Gastroesophageal sphincter (tissue), 3 donors: ENCODE results near the gene MEGF6.

Source experiments
- EP300 ChIP-seq: sonication (generic); formaldehyde crosslinking; IDR thresholded peaks from one replicate; pipeline ENCODE4 v1.6.1; 2017; ENCODE audit warnings: antibody characterized with exemption, mild to moderate bottlenecking
- POLR2A ChIP-seq, 2 donors: fragments of 450-650 bp; IDR thresholded peaks; one replicate each; pipeline ENCODE4 v1.6.1; 2017; ENCODE audit warnings: antibody characterized with exemption in 2 of 2, mild to moderate bottlenecking in 2 of 2, moderate library complexity in 1 of 2
- POLR2AphosphoS5 ChIP-seq: sonication (generic); formaldehyde crosslinking; IDR thresholded peaks from one replicate; pipeline ENCODE4 v1.6.1; 2017; ENCODE audit warnings: antibody characterized with exemption
- TF ChIP-seq, protein P1 (sequence below), 4 experiments: fragments of 200-600 bp in 2 of 4; fragments of 450-650 bp in 2 of 4; sonication (generic) in 1 of 4; IDR thresholded peaks; one replicate each; pipeline ENCODE4 v1.5.1; 2017 to 2019; ENCODE audit warnings: antibody characterized with exemption in 4 of 4, mild to moderate bottlenecking in 2 of 4, moderate library complexity in 2 of 4

DNA sequence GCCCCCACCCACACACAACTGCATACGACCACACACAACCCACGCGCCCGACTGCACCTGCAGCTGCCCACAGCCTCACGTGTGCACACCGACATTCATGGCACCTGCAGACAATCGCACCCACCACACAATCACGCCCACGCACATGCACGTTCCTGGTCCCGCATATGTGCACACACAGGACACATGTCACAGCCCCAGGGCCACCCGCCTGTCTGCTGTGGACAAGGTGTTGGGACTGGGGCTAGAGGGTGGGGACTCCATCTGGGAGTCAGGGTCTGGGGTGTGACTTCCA is 100.4 kb downstream of the MEGF6 start:
- TF ChIP-seq, protein P1, sequence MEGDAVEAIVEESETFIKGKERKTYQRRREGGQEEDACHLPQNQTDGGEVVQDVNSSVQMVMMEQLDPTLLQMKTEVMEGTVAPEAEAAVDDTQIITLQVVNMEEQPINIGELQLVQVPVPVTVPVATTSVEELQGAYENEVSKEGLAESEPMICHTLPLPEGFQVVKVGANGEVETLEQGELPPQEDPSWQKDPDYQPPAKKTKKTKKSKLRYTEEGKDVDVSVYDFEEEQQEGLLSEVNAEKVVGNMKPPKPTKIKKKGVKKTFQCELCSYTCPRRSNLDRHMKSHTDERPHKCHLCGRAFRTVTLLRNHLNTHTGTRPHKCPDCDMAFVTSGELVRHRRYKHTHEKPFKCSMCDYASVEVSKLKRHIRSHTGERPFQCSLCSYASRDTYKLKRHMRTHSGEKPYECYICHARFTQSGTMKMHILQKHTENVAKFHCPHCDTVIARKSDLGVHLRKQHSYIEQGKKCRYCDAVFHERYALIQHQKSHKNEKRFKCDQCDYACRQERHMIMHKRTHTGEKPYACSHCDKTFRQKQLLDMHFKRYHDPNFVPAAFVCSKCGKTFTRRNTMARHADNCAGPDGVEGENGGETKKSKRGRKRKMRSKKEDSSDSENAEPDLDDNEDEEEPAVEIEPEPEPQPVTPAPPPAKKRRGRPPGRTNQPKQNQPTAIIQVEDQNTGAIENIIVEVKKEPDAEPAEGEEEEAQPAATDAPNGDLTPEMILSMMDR (IDR thresholded peaks at IDR 0.05): no peak
- no peak for TF ChIP-seq POLR2AphosphoS5
- TF ChIP-seq POLR2A (IDR thresholded peaks at IDR 0.05): no peak
- TF ChIP-seq EP300: no peak
